ENCODE measurements around the gene STYK1.
"Not testable (repeated sequence)": the region's sequence is repeated elsewhere in the genome, so short reads cannot be mapped to it uniquely, and the experiment has no call there.

Gene STYK1

GRCh38 chr12:10697862-10698261 lies 24.0 kb upstream of the STYK1 start:
- no peak overlapping the region for H3K4me3 ChIP-seq (ENCODE audit: low read depth, low read length)
- DNase-seq (ENCODE audit: low read depth): no peak

- DNase-seq (ENCODE audit: low read depth): no peak
- no peak overlapping the region for H3K4me3 ChIP-seq (ENCODE audit: low read depth, low read length)
These were observed 23.3 kb upstream of the STYK1 start for GRCh38 chr12:10697156-10697555.

DNA sequence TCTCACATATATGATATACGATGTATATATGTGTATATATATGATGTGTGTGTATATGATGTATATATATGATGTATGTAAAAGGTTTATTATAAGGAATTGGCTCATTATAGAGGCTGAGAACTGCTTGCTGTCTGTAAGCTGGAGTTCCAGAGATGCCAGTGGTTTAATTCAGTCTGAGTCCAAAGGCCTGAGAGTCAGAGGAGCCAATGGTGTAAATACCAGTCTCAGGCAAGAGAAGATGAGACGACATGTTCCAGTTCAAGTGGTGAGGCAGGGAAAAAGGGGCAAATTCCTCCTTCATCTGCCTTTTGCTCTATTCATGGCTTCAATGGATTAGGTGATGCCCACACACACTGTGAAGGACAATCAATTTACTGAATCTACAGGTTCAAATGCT lies 17.1 kb upstream of the STYK1 start:
- no peak overlapping the region for H3K4me3 ChIP-seq (ENCODE audit: low read depth, low read length)
- no peak for DNase-seq (ENCODE audit: low read depth)

DNA sequence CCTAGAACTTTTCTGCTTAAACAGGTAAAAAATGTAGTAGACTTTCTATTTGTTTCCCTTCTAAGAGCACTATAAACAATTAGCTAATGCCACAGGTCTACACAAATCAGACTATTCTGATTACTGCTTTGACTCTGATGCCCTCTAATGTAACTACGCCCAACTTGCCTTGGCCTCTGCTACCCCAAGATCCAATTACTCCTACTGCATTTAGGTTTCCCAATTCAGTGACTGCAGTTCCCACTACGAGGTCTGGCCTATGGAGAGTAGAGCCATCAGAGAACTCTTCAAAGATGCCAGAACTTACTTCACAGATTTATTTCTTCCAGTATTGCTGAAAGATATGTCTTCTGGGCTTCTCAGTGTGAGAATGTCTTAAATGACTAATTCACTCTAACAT lies 15.3 kb upstream of the STYK1 start:
- DNase-seq (ENCODE audit: low read depth): no peak
- no peak overlapping the region for H3K4me3 ChIP-seq (ENCODE audit: low read depth, low read length)

DNA sequence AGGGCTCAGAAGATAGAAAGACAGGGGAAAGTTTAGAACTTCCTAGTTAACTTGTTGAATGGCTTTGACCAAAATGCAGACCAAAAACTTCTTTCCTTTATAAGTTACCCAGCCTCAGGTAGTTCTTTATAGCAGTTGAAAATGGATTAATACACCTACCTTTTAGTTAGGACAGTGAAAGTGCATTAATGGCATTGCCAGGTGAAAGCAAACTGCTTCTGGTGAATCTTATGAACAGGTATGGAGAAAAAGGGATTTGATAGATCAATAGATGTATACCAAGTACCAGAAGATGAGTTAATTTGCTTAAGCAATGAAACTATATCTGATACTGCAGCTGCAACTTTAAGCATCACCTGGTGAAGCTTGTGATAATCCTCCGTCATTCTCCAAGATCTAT lies 14.2 kb upstream of the STYK1 start:
- H3K4me3 ChIP-seq (ENCODE audit: low read depth, low read length): no peak overlapping the region
- no peak for DNase-seq (ENCODE audit: low read depth)

DNA sequence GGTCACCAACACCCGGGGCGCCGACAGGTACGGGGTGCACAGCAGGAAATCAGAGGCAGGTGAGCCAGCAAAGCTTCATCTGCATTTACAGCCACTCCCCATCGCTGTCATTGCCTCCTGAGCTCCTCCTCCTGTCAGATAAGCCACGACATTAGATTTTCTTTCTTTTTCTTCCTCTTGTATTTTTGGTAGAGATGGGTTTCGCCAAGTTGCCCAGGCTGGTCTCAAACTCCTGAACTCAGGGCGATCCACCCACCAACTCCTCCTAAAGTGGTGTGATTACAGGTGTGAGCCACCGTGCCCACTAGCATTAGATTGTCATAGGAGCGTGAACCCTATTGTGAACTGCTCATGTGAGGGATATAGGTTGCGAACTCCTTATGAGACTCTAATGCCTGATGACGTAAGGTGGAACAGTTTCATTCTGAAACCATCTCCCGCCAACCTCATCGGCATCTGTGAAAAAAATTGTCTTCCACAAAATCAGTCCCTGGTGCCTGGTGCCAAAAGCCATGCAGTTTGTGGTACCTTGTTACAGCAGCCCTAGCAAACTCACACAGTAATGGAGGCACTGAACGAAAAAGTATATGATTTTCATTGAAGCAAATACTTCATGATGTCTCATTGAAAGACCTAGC lies 1.5 kb downstream of the STYK1 start:
- DNase-seq (ENCODE audit: low read depth): no peak
- H3K4me3 ChIP-seq (ENCODE audit: low read depth, low read length): no peak overlapping the region

GRCh38 chr12:10669533-10669932 lies 4.3 kb downstream of the STYK1 start:
- no peak overlapping the region for H3K4me3 ChIP-seq (ENCODE audit: low read depth, low read length)

DNA sequence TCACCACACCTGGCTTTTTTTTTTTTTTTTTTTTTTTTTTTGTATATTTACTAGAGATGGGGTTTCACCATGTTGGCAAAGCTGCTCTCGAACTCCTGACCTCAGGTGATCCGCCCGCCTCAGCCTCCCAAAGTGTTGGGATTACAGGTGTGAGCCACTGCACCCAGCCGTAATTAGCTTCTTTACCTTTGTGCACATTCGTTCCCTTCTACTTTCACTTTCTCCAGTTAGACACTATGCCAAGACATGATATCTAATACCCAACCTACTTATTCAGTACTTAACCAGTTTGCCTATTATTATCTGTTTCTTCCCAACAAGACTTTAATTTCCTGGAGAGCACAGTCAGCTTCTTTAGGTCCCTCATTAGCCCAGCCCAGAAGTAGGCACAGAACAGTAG lies 5.3 kb downstream of the STYK1 start:
- H3K4me3 ChIP-seq (ENCODE audit: low read depth, low read length): no peak overlapping the region
- no peak for DNase-seq (ENCODE audit: low read depth)

More at GRCh38 chr12:10669533-10669932, 4.3 kb downstream of the STYK1 start:
- no peak for DNase-seq (ENCODE audit: low read depth)

GRCh38 chr12:10667581-10667980 lies 6.3 kb downstream of the STYK1 start:
- no peak for DNase-seq (ENCODE audit: low read depth)
- H3K4me3 ChIP-seq (ENCODE audit: low read depth, low read length): no peak overlapping the region

DNA sequence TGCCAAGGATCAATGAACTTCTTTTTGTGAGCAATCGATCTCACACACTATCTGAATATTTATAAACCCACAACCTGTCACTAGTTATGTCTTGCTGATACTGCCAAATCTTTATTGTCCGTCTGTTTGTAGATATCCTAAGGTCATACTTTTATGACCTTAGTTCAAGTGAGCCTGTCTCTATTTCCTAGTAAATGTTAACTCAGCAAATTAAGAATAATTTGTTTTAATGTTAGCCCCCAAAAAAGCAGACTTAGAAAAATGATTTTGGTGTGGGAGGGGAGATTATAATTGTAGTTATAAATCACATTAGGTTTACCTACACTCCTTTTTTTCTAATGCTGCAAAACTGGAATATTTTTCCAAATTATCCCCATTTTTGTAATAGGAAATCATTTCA lies 9.4 kb downstream of the STYK1 start:
- DNase-seq (ENCODE audit: low read depth): no peak

GRCh38 chr12:10663869-10664268 lies 10.0 kb downstream of the STYK1 start:
- no peak for DNase-seq (ENCODE audit: low read depth)

More for the DNA sequence above, 9.4 kb downstream of the STYK1 start:
- no peak overlapping the region for H3K4me3 ChIP-seq (ENCODE audit: low read depth, low read length)

DNA sequence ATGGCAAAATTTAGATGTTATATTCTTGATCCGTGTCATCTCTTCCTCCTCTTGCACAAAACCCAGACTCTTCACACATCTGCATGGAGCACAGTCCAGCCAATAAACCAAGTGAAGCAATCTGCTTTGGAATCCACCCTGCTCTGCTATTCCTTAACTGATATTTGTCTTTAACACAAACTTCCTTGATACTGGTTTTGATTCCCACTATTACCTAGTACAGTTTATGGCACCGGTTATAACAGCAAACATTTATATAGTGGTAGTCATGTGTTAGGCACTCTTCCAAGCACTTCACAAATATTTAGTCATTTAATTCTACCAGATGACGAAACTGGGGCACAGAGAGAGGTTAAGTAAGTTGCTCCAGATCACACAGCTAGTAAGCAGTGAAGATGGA lies 12.5 kb downstream of the STYK1 start:
- no peak overlapping the region for H3K4me3 ChIP-seq (ENCODE audit: low read depth, low read length)
- DNase-seq (ENCODE audit: low read depth): no peak

More at GRCh38 chr12:10663869-10664268, 10.0 kb downstream of the STYK1 start:
- no peak overlapping the region for H3K4me3 ChIP-seq (ENCODE audit: low read depth, low read length)

- no peak overlapping the region for H3K4me3 ChIP-seq (ENCODE audit: low read depth, low read length)
- DNase-seq (ENCODE audit: low read depth): no peak
These were observed 19.8 kb downstream of the STYK1 start for GRCh38 chr12:10654003-10654402.

- H3K4me3 ChIP-seq (ENCODE audit: low read depth, low read length): no peak overlapping the region
- no peak for DNase-seq (ENCODE audit: low read depth)
These were observed 21.7 kb downstream of the STYK1 start for GRCh38 chr12:10652192-10652591.

- not testable (repeated sequence) for DNase-seq (ENCODE audit: low read depth); H3K4me3 ChIP-seq (ENCODE audit: low read depth, low read length)
These were observed 27.3 kb downstream of the STYK1 start for GRCh38 chr12:10646576-10646975.

- no peak for DNase-seq (ENCODE audit: low read depth)
- H3K4me3 ChIP-seq (ENCODE audit: low read depth, low read length): no peak overlapping the region
These were observed 27.9 kb downstream of the STYK1 start for GRCh38 chr12:10645910-10646309.

DNA sequence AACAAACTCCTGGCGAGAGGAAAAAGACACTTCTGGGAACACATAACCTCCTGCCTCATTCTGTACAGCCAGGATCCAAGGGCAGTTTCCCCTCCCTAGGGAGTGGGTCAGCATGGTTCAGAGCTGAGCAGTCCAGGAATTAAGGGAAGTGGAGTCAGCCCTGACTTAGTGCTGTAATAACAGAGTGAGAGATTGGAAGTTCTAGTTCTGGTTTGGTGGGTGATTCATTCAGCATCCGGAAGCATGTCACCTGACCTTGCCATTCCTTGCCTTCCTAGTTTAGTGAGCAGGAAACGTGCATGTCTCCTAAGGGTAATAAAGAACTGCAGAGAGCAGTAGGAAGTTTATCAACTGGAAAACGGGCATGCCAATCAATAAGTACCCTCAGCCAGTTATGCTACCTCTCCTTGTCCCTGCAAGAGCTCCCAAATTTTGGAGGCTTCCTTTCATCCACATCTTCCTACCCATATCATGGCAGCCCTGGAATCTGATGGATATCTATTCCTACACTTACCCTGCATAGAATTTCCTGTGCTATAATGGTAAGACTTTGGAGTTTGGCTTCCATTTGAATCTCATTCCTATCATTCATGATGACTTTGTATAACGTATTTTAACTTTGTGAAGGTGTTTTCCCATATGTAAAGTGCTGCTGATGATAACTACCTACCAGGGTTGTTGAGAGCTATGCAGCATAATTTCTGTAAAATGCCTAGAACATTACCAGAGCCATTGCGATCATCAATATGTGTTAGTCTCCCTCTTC lies 31.9 kb downstream of the STYK1 start:
- peak; percentile 62 for DNase-seq (ENCODE audit: low read depth)
- no peak overlapping the region for H3K4me3 ChIP-seq (ENCODE audit: low read depth, low read length)

GRCh38 chr12:10638728-10639127 lies 35.1 kb downstream of the STYK1 start:
- no peak overlapping the region for H3K4me3 ChIP-seq (ENCODE audit: low read depth, low read length)
- no peak for DNase-seq (ENCODE audit: low read depth)

- H3K4me3 ChIP-seq (ENCODE audit: low read depth, low read length): no peak overlapping the region
These were observed 37.2 kb downstream of the STYK1 start for GRCh38 chr12:10636611-10637010.

DNA sequence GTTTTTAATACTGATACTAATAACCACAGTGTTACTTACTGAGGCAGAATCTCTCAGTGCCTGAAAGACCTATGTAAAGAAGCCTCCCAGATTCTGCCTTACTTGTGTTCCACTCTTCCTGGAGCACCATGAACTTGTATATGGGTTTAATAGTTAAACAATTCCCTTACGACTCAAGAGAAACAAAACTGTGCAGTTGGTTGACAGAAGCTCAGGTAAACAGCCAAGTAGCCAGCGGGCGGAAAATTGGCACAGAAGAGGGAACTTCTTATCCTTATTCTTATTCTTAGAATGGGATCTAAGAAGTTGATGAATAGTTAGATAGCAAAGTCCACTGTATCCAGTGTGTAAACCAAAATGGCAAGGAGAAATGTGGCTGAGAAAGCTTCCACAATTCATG lies 37.7 kb downstream of the STYK1 start:
- no peak overlapping the region for H3K4me3 ChIP-seq (ENCODE audit: low read depth, low read length)
- no peak for DNase-seq (ENCODE audit: low read depth)

More at GRCh38 chr12:10636611-10637010, 37.2 kb downstream of the STYK1 start:
- no peak for DNase-seq (ENCODE audit: low read depth)

- no peak for DNase-seq (ENCODE audit: low read depth)
- H3K4me3 ChIP-seq (ENCODE audit: low read depth, low read length): no peak overlapping the region
These were observed 38.5 kb downstream of the STYK1 start for GRCh38 chr12:10635306-10635705.
